ENCODE results near the gene CARD10. TPM values are rescaled to one million over a fixed set of nuclear protein-coding genes. Genes with fewer than 3 reads are reported as not detected.

CARD10 gene
- polyA plus RNA-seq, 1 experiment = 5.8 TPM

DNA sequence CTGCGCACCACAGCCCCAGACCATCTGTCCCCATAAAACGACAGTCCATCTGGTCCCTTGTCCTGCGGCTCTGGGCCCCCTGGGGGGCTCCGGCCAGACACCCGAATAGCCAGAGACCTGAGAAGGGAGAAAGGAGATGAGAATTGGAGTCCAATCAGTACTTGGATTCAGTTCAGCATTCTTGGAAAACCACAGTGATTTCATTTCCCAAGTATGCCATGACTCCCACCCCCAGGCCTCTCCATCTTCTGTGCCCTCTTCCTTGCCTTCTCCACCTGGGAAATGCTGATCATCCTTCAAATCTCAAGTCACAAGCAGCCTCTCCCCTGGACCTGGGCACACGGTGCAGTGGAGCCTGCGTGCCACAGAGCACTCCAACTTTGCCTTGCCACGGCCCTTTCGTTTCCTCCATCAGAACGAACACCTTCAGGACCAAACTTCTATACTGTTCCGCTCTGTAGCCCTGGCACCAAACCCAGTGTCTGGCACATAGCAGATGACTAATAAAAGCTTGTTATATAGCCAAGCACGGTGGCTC is 22.1 kb downstream of the CARD10 start:
- Histone ChIP-seq H3K9me3 (ENCODE audit: control insufficient read depth, insufficient read depth, low read length) (no peaks in the 10 kb centered on the region; the same call in 1 of the 2 replicates), H3K4me3 (ENCODE audit: low read depth, low read length) (no peak overlapping the region), H3K27me3 (ENCODE audit: control insufficient read depth, insufficient read depth, low read length) (no peaks in the 10 kb centered on the region), H3K27ac (ENCODE audit: low read depth, low read length) (peak overlapping the region; percentile 80)
- CTCF ChIA-PET = interaction anchor here (0.7 to 1.4 kb wide), 3 partner anchors 25 to 239 kb away, joined by 3 to 4 read pairs (median 3); no protein-coding TSS in a partner anchor
- POLR2A ChIA-PET = interaction anchor here (0.7 to 1.5 kb wide), 2 partner anchors 11 to 15 kb away, joined by 3 to 9 read pairs; no protein-coding TSS in a partner anchor
- TF ChIP-seq, protein P1, sequence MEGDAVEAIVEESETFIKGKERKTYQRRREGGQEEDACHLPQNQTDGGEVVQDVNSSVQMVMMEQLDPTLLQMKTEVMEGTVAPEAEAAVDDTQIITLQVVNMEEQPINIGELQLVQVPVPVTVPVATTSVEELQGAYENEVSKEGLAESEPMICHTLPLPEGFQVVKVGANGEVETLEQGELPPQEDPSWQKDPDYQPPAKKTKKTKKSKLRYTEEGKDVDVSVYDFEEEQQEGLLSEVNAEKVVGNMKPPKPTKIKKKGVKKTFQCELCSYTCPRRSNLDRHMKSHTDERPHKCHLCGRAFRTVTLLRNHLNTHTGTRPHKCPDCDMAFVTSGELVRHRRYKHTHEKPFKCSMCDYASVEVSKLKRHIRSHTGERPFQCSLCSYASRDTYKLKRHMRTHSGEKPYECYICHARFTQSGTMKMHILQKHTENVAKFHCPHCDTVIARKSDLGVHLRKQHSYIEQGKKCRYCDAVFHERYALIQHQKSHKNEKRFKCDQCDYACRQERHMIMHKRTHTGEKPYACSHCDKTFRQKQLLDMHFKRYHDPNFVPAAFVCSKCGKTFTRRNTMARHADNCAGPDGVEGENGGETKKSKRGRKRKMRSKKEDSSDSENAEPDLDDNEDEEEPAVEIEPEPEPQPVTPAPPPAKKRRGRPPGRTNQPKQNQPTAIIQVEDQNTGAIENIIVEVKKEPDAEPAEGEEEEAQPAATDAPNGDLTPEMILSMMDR (IDR thresholded peaks at IDR 0.05; ENCODE audit: low read depth, low read length) = no peak
- DNase-seq (ENCODE audit: low read depth, low spot score) = peak; percentile 71

DNA sequence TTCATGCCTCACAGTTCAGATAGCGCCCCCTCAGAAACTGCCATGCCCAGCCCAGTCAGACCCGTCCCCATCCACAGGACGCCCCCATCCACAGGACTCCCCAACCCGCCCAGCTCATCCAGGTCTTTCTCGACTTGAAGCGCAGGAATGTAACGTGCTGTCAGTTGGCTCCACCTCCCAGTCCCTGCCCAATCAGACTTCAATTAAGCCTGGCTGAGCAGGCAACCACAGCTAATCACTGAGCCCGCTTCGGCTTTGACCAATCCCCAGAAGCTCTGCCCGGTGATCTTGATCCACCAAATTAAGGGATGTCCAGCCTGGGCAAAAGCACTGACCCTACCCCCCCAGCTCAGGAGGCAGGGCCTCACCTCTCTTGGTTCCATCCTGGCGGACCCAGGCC is 22.6 kb downstream of the CARD10 start:
- POLR2A ChIA-PET = interaction anchor here (0.7 to 1.5 kb wide), 2 partner anchors 12 to 16 kb away, joined by 3 to 9 read pairs; no protein-coding TSS in a partner anchor
- TF ChIP-seq, protein P1 (IDR thresholded peaks at IDR 0.05; ENCODE audit: low read depth, low read length) = no peak
- Histone ChIP-seq H3K27ac (ENCODE audit: low read depth, low read length) (peak overlapping the region; percentile 80), H3K9me3 (ENCODE audit: control insufficient read depth, insufficient read depth, low read length) (no peaks in the 10 kb centered on the region; the same call in 1 of the 2 replicates), H3K27me3 (ENCODE audit: control insufficient read depth, insufficient read depth, low read length) (no peaks in the 10 kb centered on the region), H3K4me3 (ENCODE audit: low read depth, low read length) (no peak overlapping the region)
- CTCF ChIA-PET = interaction anchor here (0.7 to 1.4 kb wide), 3 partner anchors 24 to 239 kb away, joined by 3 to 4 read pairs (median 3); no protein-coding TSS in a partner anchor
- no peak for DNase-seq (ENCODE audit: low read depth, low spot score)

DNA sequence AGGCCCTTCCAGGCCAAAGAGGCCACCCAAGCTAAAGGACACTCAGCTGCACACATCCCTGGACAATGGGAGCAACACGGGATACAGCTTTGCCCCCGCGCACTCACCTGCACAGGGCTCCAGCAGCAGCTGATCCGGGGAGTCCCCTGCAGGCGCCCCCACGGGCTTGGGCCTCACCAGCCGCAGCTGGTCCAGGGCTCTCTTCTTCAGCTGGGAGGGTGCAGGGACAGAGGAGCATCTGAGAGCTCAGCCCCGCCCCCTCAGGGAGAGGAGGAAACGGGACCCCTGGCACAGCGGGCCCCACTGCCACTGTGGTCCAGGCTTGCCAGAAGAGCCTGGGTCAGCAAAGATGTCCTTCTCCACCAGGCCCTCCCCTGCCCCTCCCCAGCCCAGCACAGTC is 25.2 kb downstream of the CARD10 start:
- ChIA-PET POLR2A (no interaction called here), CTCF (interaction anchor here (1.3 kb wide), 1 partner anchor 34 kb away, joined by 3 read pairs; no protein-coding TSS in a partner anchor)
- TF ChIP-seq, protein P1 (IDR thresholded peaks at IDR 0.05; ENCODE audit: low read depth, low read length) = no peak
- no peaks in the 10 kb centered on the region; the same call in 1 of the 2 replicates for H3K9me3 ChIP-seq (ENCODE audit: control insufficient read depth, insufficient read depth, low read length)
- H3K4me3 ChIP-seq (ENCODE audit: low read depth, low read length) = no peak overlapping the region
- no peaks in the 10 kb centered on the region for H3K27me3 ChIP-seq (ENCODE audit: control insufficient read depth, insufficient read depth, low read length)
- DNase-seq (ENCODE audit: low read depth, low spot score) = no peak
- no peak overlapping the region for H3K27ac ChIP-seq (ENCODE audit: low read depth, low read length)

DNA sequence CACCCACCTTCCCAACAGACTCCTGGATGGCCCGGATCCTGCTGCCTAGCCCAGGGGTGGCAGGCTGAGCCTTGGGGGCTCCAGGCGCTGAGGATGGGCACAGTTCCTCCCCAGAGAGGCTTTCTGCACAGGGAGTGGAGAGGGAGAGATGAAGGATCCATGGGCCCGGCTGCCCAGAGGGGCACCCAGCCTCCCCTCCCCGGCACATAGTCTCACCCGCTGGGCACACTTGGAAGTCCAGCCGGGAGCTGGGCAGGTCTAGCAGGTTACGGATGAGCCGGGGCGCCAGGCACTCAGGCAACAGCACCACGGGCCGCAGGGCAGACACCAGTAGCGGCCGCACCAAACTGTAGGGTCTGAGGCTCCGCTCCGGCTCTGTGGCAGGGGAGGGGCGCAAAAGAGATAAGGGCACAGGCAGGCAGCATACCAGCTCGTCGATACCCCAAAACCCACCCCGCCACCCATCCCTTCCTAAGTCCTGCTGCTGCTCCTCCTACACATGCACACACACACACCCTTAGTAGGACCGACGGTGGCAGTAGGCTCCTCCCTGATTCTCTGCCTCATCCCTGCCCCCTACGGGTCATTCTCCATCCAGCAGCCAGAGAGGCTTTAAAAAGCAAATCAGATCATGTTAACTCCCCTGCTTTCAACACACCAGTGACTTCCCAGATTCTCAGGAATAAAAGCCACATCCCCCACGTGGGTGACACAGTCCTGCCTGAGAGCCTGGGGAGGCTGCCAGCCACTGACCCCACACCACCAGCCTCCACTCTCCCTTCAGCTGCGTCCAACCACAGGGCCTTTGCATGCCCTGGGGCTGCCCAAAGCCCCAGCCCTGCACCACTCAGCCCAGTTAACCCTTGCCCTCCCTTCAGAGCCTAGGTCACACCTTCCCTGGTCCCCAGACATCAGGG is 26.5 kb downstream of the CARD10 start:
- no peaks in the 10 kb centered on the region for H3K27me3 ChIP-seq (ENCODE audit: control insufficient read depth, insufficient read depth, low read length)
- POLR2A ChIA-PET = interaction anchor here (1.2 kb wide), 1 partner anchor 20 kb away, joined by 4 read pairs; no protein-coding TSS in a partner anchor
- TF ChIP-seq, protein P1 (IDR thresholded peaks at IDR 0.05; ENCODE audit: low read depth, low read length) = peak; percentile 55
- CTCF ChIA-PET = interaction anchor here (0.7 kb wide), 1 partner anchor 14 kb away, joined by 4 read pairs; no protein-coding TSS in a partner anchor
- DNase-seq (ENCODE audit: low read depth, low spot score) = no peak
- H3K27ac ChIP-seq (ENCODE audit: low read depth, low read length) = no peak overlapping the region
- no peaks in the 10 kb centered on the region; the same call in 1 of the 2 replicates for H3K9me3 ChIP-seq (ENCODE audit: control insufficient read depth, insufficient read depth, low read length)
- no peak overlapping the region for H3K4me3 ChIP-seq (ENCODE audit: low read depth, low read length)

All from AG04450 (cell line).